ENCODE data around the gene UROC1. TPM values are rescaled to one million over a fixed set of nuclear protein-coding genes. Genes with fewer than 3 reads are reported as not detected.

Gene UROC1
- total RNA-seq, 1 experiment from 2014 or later = not detected

DNA sequence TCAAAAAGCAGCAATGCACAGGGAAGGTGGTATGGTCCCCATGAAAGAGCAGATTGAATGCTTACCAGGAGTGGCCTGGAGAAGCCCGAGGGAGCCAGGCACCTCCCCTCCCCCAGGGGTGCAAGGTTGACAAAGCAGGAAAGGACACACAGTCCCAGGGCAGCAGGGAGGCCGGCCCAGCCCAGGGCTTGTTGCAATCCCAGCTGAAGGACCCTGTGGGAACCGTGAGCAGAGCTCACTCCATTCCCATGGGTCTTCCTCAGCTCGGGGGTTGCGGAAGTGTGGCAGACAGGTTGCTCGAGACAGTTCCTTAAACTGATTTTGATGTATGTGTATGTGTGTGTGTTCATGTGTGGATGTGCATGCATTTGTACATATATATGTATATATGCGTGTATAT is 15.8 kb downstream of the UROC1 start:
- BruUV-seq (replicated peaks) = no TSS peak
- Histone ChIP-seq H4K20me1 (ENCODE audit: insufficient read depth) (no peaks in the 10 kb centered on the region), H2AFZ (no peak overlapping the region)

DNA sequence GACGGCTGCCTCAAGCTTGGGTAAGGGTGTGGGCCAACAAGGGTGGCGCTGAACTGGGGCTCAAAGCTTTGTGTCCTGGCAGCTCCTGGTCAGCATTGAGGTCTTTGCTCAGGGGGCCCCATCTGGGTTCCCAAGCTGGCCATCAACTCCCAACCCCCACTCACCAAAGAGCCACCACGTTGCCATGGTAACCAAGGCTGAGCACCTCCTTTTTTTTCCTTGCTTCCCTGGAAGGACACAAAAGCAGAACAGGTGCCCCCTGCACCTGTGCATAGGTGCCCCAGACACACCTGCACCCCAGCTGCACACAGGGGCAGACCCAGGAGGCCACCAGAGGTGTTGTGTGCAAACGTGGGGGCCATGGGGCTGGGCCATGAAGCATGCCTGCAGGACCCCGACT is 16.5 kb downstream of the UROC1 start:
- peaks cover 14% of the 10 kb centered on the region; the same call in 1 of the 2 replicates for H3K27me3 ChIP-seq (ENCODE audit: insufficient read depth, low read depth)
- BruUV-seq (replicated peaks) = no TSS peak
- intact Hi-C loops (cut with micrococcal nuclease; ENCODE audit: unreplicated experiment) = no loop called here
- ChIA-PET CTCF (interaction anchor here (0.7 kb wide), 1 partner anchor 10 kb away, joined by 3 read pairs; no protein-coding TSS in a partner anchor), POLR2A (ENCODE audit: unreplicated experiment) (no interaction called here)
- H3K36me3 ChIP-seq (ENCODE audit: low read depth) = no peaks in the 10 kb centered on the region
- no peak for TF ChIP-seq EZH2 (IDR thresholded peaks at IDR 0.05; ENCODE audit: low read depth)
- TF ChIP-seq, protein P1, sequence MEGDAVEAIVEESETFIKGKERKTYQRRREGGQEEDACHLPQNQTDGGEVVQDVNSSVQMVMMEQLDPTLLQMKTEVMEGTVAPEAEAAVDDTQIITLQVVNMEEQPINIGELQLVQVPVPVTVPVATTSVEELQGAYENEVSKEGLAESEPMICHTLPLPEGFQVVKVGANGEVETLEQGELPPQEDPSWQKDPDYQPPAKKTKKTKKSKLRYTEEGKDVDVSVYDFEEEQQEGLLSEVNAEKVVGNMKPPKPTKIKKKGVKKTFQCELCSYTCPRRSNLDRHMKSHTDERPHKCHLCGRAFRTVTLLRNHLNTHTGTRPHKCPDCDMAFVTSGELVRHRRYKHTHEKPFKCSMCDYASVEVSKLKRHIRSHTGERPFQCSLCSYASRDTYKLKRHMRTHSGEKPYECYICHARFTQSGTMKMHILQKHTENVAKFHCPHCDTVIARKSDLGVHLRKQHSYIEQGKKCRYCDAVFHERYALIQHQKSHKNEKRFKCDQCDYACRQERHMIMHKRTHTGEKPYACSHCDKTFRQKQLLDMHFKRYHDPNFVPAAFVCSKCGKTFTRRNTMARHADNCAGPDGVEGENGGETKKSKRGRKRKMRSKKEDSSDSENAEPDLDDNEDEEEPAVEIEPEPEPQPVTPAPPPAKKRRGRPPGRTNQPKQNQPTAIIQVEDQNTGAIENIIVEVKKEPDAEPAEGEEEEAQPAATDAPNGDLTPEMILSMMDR (conservative IDR thresholded peaks at IDR 0.05) = no peak
- H3K4me3 ChIP-seq = no peak overlapping the region
- peaks cover 11% of the 10 kb centered on the region; the same call in 1 of the 2 replicates for H3F3A ChIP-seq (ENCODE audit: insufficient read depth, low read depth)
- no peak overlapping the region for H3K4me2 ChIP-seq
- no peak overlapping the region for H2AFZ ChIP-seq
- no peaks in the 10 kb centered on the region for H3K79me2 ChIP-seq (ENCODE audit: low read depth)
- no peaks in the 10 kb centered on the region for H3K9me2 ChIP-seq (ENCODE audit: insufficient read depth)
- DNase-seq = no peak
- no peaks in the 10 kb centered on the region for H4K20me1 ChIP-seq (ENCODE audit: insufficient read depth)
- H3K9me3 ChIP-seq (ENCODE audit: insufficient read depth, low read depth) = no peaks in the 10 kb centered on the region; the same call in 1 of the 2 replicates
- no peaks in the 10 kb centered on the region for H3K4me1 ChIP-seq (replicated peaks; ENCODE audit: insufficient read depth)
- H3K27ac ChIP-seq = no peak overlapping the region

More for the DNA sequence above, 15.8 kb downstream of the UROC1 start:
- Histone ChIP-seq H3K4me2 (no peak overlapping the region), H3K9me3 (ENCODE audit: insufficient read depth, low read depth) (no peaks in the 10 kb centered on the region; the same call in 1 of the 2 replicates), H3K27ac (no peak overlapping the region), H3F3A (ENCODE audit: insufficient read depth, low read depth) (peaks cover 11% of the 10 kb centered on the region; the same call in 1 of the 2 replicates), H3K27me3 (ENCODE audit: insufficient read depth, low read depth) (peaks cover 14% of the 10 kb centered on the region; the same call in 1 of the 2 replicates), H3K4me1 (replicated peaks; ENCODE audit: insufficient read depth) (no peaks in the 10 kb centered on the region), H3K36me3 (ENCODE audit: low read depth) (no peaks in the 10 kb centered on the region), H3K79me2 (ENCODE audit: low read depth) (no peaks in the 10 kb centered on the region), H3K4me3 (no peak overlapping the region), H3K9me2 (ENCODE audit: insufficient read depth) (no peaks in the 10 kb centered on the region)
- CTCF ChIA-PET = interaction anchor here (0.7 kb wide), 1 partner anchor 10 kb away, joined by 3 read pairs; no protein-coding TSS in a partner anchor
- no peak for DNase-seq
- no peak for TF ChIP-seq EZH2 (IDR thresholded peaks at IDR 0.05; ENCODE audit: low read depth)
- TF ChIP-seq, protein P1 (conservative IDR thresholded peaks at IDR 0.05) = no peak
- intact Hi-C loops (cut with micrococcal nuclease; ENCODE audit: unreplicated experiment) = no loop called here
- POLR2A ChIA-PET (ENCODE audit: unreplicated experiment) = no interaction called here

DNA sequence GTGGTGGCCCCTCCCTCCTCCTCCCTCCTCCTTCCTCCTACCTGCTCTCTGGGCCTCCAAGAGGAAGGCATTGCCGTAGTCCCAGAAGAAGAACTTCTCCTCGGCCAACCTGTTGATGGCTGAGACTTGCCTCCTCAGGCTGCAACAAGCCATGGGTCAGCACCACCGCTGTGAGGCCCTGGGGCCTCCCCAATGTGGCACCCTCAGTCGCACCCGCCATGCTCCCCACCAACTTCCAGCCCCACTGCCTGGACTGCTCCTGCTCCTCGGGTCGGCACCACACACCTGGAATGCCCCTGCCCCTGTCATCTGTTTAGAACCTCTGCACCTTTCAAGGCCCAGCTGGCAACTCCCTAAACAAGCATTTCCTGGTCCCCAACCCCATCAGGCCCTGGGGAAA is 17.6 kb downstream of the UROC1 start:
- no peak overlapping the region for H2AFZ ChIP-seq
- no peak for TF ChIP-seq EZH2 (IDR thresholded peaks at IDR 0.05; ENCODE audit: low read depth)
- TF ChIP-seq, protein P1 (conservative IDR thresholded peaks at IDR 0.05) = no peak
- peaks cover 13% of the 10 kb centered on the region; the same call in 1 of the 2 replicates for H3K27me3 ChIP-seq (ENCODE audit: insufficient read depth, low read depth)
- peaks cover 11% of the 10 kb centered on the region; the same call in 1 of the 2 replicates for H3F3A ChIP-seq (ENCODE audit: insufficient read depth, low read depth)
- no peak overlapping the region for H3K27ac ChIP-seq
- no TSS peak for BruUV-seq (replicated peaks)
- no peaks in the 10 kb centered on the region for H4K20me1 ChIP-seq (ENCODE audit: insufficient read depth)
- CTCF ChIA-PET = no interaction called here
- H3K9me2 ChIP-seq (ENCODE audit: insufficient read depth) = no peaks in the 10 kb centered on the region
- intact Hi-C loops (cut with micrococcal nuclease; ENCODE audit: unreplicated experiment) = no loop called here
- H3K4me2 ChIP-seq = no peak overlapping the region
- POLR2A ChIA-PET (ENCODE audit: unreplicated experiment) = no interaction called here
- H3K79me2 ChIP-seq (ENCODE audit: low read depth) = no peaks in the 10 kb centered on the region
- H3K36me3 ChIP-seq (ENCODE audit: low read depth) = no peaks in the 10 kb centered on the region
- no peak overlapping the region for H3K4me3 ChIP-seq
- no peak for DNase-seq
- no peaks in the 10 kb centered on the region; the same call in 1 of the 2 replicates for H3K9me3 ChIP-seq (ENCODE audit: insufficient read depth, low read depth)
- H3K4me1 ChIP-seq (replicated peaks; ENCODE audit: insufficient read depth) = no peaks in the 10 kb centered on the region

Measured in PC-9 (cell line).